HG02973 (cell line): ENCODE measurements around the gene BRD9.

ENCODE experiments used
- ATAC-seq: cut with Tn5 transposase; IDR thresholded peaks from one replicate; pipeline ENCODE4 v1.9.1; 2021; ENCODE audit warnings: moderate library complexity; ENCODE audit not compliant: unreplicated experiment

The BRD9 gene

DNA sequence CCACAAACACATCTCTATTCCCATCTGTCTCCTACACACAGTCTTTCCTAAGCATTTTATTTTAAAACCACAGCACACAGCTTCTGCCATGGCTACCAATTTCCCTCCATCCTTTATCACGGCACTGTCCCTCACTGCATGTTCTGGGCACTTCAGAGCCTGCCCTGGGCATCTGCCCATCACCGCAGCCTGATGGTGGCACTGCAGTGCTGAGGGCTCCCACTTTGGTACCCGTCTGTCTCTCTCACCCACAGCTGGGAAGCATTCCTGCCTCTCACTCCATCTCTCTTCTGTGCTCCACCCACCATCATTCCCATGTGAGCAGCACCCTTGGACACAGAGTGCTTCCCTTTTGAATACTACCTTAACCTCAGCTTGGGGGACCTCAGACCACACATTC lies 73.5 kb downstream of the BRD9 start:
- no peak for ATAC-seq

- no peak for ATAC-seq
Measured at GRCh38 chr5:816176-816575, 76.4 kb downstream of the BRD9 start.

DNA sequence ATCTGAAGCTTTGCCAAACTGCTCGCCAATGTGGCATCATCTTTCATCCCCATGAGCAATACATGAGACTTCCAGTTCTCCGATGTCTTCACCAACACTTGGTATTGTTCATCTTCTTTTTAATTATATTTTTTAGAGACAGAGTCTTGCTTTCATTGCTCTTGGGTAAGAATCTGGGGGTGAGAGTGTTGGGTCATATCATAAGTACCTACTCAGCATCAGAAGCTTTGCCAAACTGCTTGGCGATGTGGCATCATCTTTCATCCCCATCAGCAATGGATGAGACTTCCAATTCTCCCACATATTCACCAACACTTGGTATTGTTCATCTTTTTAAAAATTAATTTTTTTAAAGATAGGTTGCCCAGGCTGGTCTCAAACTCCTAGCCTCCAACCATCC lies 77.2 kb downstream of the BRD9 start:
- no peak for ATAC-seq
